H1 (cell line): Measurements from ENCODE around the gene CCNC. TPM values are rescaled to one million over a fixed set of nuclear protein-coding genes. Genes with fewer than 3 reads are reported as not detected.

Experiments used
- ASH2L ChIP-seq: fragments of 200-600, 300-600 bp; sonication (generic); IDR thresholded peaks from one replicate; pipeline ENCODE4 v1.7.1; 2017; ENCODE audit warnings: low read length
- BACH1 ChIP-seq: IDR thresholded peaks from 2 replicates; pipeline ENCODE4 v1.6.1; 2012; ENCODE audit warnings: low read length, improper control_type of control experiment
- CBX5 ChIP-seq: fragments of 300-800, 300-1000 bp; sonication (generic); IDR thresholded peaks from 2 replicates; pipeline ENCODE4 v1.7.1; 2016; ENCODE audit warnings: antibody characterized with exemption, low read length, low read depth
- CHD2 ChIP-seq: IDR thresholded peaks from 2 replicates; pipeline ENCODE4 v1.6.1; 2012; ENCODE audit warnings: low read length, improper control_type of control experiment
- EGR1 ChIP-seq: IDR thresholded peaks from 2 replicates; pipeline ENCODE4 v1.6.1; 2011; ENCODE audit warnings: low read depth, low read length, borderline replicate concordance
- JUN ChIP-seq: IDR thresholded peaks from 2 replicates; pipeline ENCODE4 v1.6.1; 2011; ENCODE audit warnings: low read depth, mild to moderate bottlenecking, improper control_type of control experiment, low read length
- JUND ChIP-seq: IDR thresholded peaks from 2 replicates; pipeline ENCODE4 v1.6.1; 2011; ENCODE audit warnings: mild to moderate bottlenecking, improper control_type of control experiment, low read length
- KDM5A ChIP-seq: fragments of 200-600 bp; IDR thresholded peaks from 2 replicates; pipeline ENCODE4 v1.7.1; 2012; ENCODE audit warnings: mild to moderate bottlenecking, low read length, inconsistent platforms, mixed read lengths
- PHF8 ChIP-seq: fragments of 200-600 bp; sonication (generic); conservative IDR thresholded peaks from 2 replicates; pipeline ENCODE4 v1.7.1; 2012; ENCODE audit warnings: low read depth, mild to moderate bottlenecking, inconsistent platforms, low read length, moderate library complexity
- POLR2A ChIP-seq, 2 experiments: IDR thresholded peaks; 1 replicate in 1 of 2; 2 replicates in 1 of 2; pipeline ENCODE4 v1.6.1; 2011; ENCODE audit warnings: low read depth in 2 of 2, low read length in 2 of 2, mild to moderate bottlenecking in 2 of 2; ENCODE audit errors: control extremely low read depth in 1 of 2
- RNF2 ChIP-seq: fragments of 200-900, 300-1000 bp; sonication (generic); IDR thresholded peaks from 2 replicates; pipeline ENCODE4 v1.7.1; 2016; ENCODE audit warnings: borderline replicate concordance, low read depth, mild to moderate bottlenecking, antibody characterized with exemption, low read length; ENCODE audit not compliant: poor library complexity, severe bottlenecking; ENCODE audit errors: missing control alignments
- SIN3A ChIP-seq, 2 experiments: IDR thresholded peaks in 1 of 2; conservative IDR thresholded peaks in 1 of 2; 2 replicates each; pipeline ENCODE4 v1.6.1; 2011 to 2012; ENCODE audit warnings: low read length in 2 of 2, improper control_type of control experiment in 1 of 2, low read depth in 1 of 2, mild to moderate bottlenecking in 1 of 2
- SIRT6 ChIP-seq: IDR thresholded peaks from one replicate; pipeline ENCODE4 v1.7.1; 2012; ENCODE audit warnings: low read length, inconsistent platforms
- SP1 ChIP-seq: IDR thresholded peaks from 2 replicates; pipeline ENCODE4 v1.6.1; 2011; ENCODE audit warnings: low read depth, low read length
- SUZ12 ChIP-seq: fragments of 200-600 bp; sonication (generic); IDR thresholded peaks from 2 replicates; pipeline ENCODE4 v1.6.1; 2012; ENCODE audit warnings: mild to moderate bottlenecking, inconsistent platforms, low read length, moderate library complexity, mixed read lengths
- TAF1 ChIP-seq: IDR thresholded peaks from 2 replicates; pipeline ENCODE4 v1.6.1; 2011; ENCODE audit warnings: mild to moderate bottlenecking, low read depth, low read length
- TBP ChIP-seq: IDR thresholded peaks from 2 replicates; pipeline ENCODE4 v1.6.1; 2011; ENCODE audit warnings: low read depth, low read length, improper control_type of control experiment
- TEAD4 ChIP-seq: IDR thresholded peaks from 2 replicates; pipeline ENCODE4 v1.6.1; 2012; ENCODE audit warnings: low read depth, low read length, inconsistent platforms, mixed read lengths
- ZNF274 ChIP-seq: IDR thresholded peaks from 2 replicates; pipeline ENCODE4 v1.7.0; 2012; ENCODE audit warnings: low read length, borderline replicate concordance; ENCODE audit errors: extremely low read depth
- polyA plus RNA-seq, 7 experiments: library from polyadenylated mRNA; depleted of rRNA in 3 of 7; stranded (reverse) in 5 of 7; unstranded in 2 of 7; fragments of >200 nt in 5 of 7; fragments of 200-250 nt in 2 of 7; gene quantifications; 1 replicate in 5 of 7; 2 replicates in 1 of 7; 4 replicates in 1 of 7; pipeline versions ENCODE4 v1.2.1 to v1.2.3, GENCODE V29; 2011 to 2013; ENCODE audit warnings: missing spikeins in 2 of 7, mixed read lengths in 2 of 7
- total RNA-seq: library from RNA; stranded (reverse); fragmentation: NEBNext Ultra II Directional; extraction: Animal tissue kit (Norgen Biotek cat#: 25700); gene quantifications from 2 replicates; pipeline ENCODE4 v1.2.1, GENCODE V29; 2021
- TF ChIP-seq, protein P1 (sequence below), 3 experiments: IDR thresholded peaks; 1 replicate in 2 of 3; 2 replicates in 1 of 3; pipeline versions ENCODE4 v1.5.1 to v1.6.1; 2011; ENCODE audit warnings: low read length in 3 of 3, mild to moderate bottlenecking in 3 of 3, inconsistent platforms in 2 of 3, low read depth in 1 of 3, moderate library complexity in 1 of 3; ENCODE audit not compliant: insufficient read depth in 1 of 3; ENCODE audit errors: control extremely low read depth in 1 of 3
- TF ChIP-seq, protein P2 (sequence below): IDR thresholded peaks from 2 replicates; pipeline ENCODE4 v1.6.1; 2012; ENCODE audit warnings: inconsistent platforms
- TF ChIP-seq, protein P3 (sequence below): IDR thresholded peaks from 2 replicates; pipeline ENCODE4 v1.6.1; 2012; ENCODE audit warnings: inconsistent platforms

Gene CCNC
- total and polyA plus RNA-seq, 2 of the 8 experiments (the other 6 are each of a cell fraction or from before 2014, with no cell fraction given): 45.4 to 107 TPM

DNA sequence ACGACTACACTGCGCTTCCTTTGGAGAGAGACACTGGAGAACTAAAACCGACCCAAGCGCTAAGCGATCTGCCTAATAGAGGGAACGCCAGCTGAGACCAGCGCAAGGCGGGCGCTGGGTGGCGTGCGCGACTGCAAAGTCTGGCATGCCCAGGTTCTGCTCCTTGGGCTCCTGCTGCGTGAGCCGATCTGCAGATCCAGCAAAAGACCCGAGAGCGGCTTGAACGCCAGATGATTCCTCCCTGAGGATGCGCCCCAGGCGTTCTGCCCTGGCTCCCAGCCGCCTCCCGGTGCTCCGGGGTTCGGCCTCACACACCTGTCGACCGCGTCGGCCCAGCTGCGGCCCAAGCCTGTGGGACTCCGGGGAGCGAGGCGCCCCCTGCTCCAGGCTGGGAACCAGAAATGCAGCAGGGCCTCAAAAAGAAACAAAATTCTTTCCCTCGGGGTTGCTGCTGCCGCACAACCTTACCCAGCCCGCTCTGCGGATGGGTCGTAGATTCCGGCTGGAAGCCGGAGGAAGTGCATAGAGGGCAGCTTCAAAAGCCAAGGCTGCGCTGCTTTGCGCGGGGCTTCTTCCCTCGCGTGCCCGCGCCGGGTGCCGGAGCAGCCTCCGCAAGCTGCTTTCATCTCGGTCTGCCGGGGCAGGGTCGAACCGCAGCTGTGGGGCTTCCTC is 20.3 kb upstream of the CCNC start (continued):
- TF ChIP-seq, protein P1, sequence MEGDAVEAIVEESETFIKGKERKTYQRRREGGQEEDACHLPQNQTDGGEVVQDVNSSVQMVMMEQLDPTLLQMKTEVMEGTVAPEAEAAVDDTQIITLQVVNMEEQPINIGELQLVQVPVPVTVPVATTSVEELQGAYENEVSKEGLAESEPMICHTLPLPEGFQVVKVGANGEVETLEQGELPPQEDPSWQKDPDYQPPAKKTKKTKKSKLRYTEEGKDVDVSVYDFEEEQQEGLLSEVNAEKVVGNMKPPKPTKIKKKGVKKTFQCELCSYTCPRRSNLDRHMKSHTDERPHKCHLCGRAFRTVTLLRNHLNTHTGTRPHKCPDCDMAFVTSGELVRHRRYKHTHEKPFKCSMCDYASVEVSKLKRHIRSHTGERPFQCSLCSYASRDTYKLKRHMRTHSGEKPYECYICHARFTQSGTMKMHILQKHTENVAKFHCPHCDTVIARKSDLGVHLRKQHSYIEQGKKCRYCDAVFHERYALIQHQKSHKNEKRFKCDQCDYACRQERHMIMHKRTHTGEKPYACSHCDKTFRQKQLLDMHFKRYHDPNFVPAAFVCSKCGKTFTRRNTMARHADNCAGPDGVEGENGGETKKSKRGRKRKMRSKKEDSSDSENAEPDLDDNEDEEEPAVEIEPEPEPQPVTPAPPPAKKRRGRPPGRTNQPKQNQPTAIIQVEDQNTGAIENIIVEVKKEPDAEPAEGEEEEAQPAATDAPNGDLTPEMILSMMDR (IDR thresholded peaks at IDR 0.05; ENCODE audit: control extremely low read depth in 1 of 3, insufficient read depth in 1 of 3, low read depth in 1 of 3, low read length in 3 of 3): peak; percentile 70 to 78 (median 76)
- no peak for TF ChIP-seq SIRT6
- 0 out of 4 replicates have a peak, but pooled peaks of 1 of the 2 experiments have one; percentile 48 for TF ChIP-seq SIN3A (conservative IDR thresholded peaks at IDR 0.05 in 1 of 2, IDR thresholded peaks at IDR 0.05 in 1 of 2; ENCODE audit: low read depth in 1 of 2, low read length in 2 of 2)
- 0 out of 2 replicates have a peak, but pooled peaks have one; percentile 12 for TF ChIP-seq TEAD4
- no peak for TF ChIP-seq CHD2
- no peak for TF ChIP-seq SP1
- TF ChIP-seq TBP: no peak
- TF ChIP-seq BACH1: no peak
- TF ChIP-seq ZNF274: no peak
- TF ChIP-seq EGR1: no peak; the same call in 1 of the 2 replicates
- TF ChIP-seq POLR2A (IDR thresholded peaks at IDR 0.05; ENCODE audit: control extremely low read depth in 1 of 2, low read depth in 2 of 2, low read length in 2 of 2): no peak
- TF ChIP-seq ASH2L: peak; percentile 59
- TF ChIP-seq CBX5: no peak
- TF ChIP-seq, protein P2, sequence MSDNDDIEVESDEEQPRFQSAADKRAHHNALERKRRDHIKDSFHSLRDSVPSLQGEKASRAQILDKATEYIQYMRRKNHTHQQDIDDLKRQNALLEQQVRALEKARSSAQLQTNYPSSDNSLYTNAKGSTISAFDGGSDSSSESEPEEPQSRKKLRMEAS: peak; percentile 67
- no peak for TF ChIP-seq JUN
- TF ChIP-seq SUZ12: peak; percentile 90
- TF ChIP-seq TAF1: no peak
- TF ChIP-seq, protein P3, sequence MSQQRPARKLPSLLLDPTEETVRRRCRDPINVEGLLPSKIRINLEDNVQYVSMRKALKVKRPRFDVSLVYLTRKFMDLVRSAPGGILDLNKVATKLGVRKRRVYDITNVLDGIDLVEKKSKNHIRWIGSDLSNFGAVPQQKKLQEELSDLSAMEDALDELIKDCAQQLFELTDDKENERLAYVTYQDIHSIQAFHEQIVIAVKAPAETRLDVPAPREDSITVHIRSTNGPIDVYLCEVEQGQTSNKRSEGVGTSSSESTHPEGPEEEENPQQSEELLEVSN: peak; percentile 69
- no peak for TF ChIP-seq JUND
- peak; percentile 59 for TF ChIP-seq RNF2
- TF ChIP-seq KDM5A: no peak
- TF ChIP-seq PHF8: no peak
